Muscle of leg (tissue), 11 donors: ENCODE results near the gene CRYBG1. TPM values are rescaled to one million over a fixed set of nuclear protein-coding genes. Genes with fewer than 3 reads are reported as not detected.

Source experiments
- DNase-seq: peaks from one replicate; pipeline ENCODE4 v3.0.0; 2013
- H3K27ac ChIP-seq: one replicate; pipeline ENCODE4 v1.5.1; 2013; ENCODE audit warnings: mild to moderate bottlenecking, low read length, control low read depth
- H3K27me3 ChIP-seq: one replicate; pipeline ENCODE4 v1.6.1; 2013; ENCODE audit warnings: low read length; ENCODE audit not compliant: control insufficient read depth, insufficient read depth
- H3K36me3 ChIP-seq: one replicate; pipeline ENCODE4 v1.6.1; 2013; ENCODE audit warnings: low read length; ENCODE audit not compliant: control insufficient read depth, insufficient read depth
- H3K4me1 ChIP-seq: one replicate; pipeline ENCODE4 v1.6.1; 2013; ENCODE audit warnings: low read length; ENCODE audit not compliant: control insufficient read depth, insufficient read depth
- H3K4me3 ChIP-seq: one replicate; pipeline ENCODE4 v1.5.1; 2013; ENCODE audit warnings: low read length, control low read depth
- H3K9me3 ChIP-seq: replicated peaks from 2 replicates; pipeline ENCODE4 v1.6.1; 2013; ENCODE audit warnings: low read depth, low read length; ENCODE audit not compliant: control insufficient read depth
- WGBS: methylation state at CpG from one replicate; pipeline ENCODE4 v1.1.5; 2013; ENCODE audit warnings: missing lambda C conversion rate; ENCODE audit not compliant: insufficient coverage; 5-methylcytosine and 5-hydroxymethylcytosine counted together
- polyA plus RNA-seq, 8 donors: library from polyadenylated mRNA; unstranded; fragments of 120-200 nt; gene quantifications; one replicate each; pipeline versions ENCODE4 v1.2.1 to v1.2.3, GENCODE V29; 2013; ENCODE audit warnings: inconsistent platforms in 1 of 8, low replicate concordance in 1 of 8; ENCODE audit not compliant: insufficient read length in 8 of 8, insufficient read depth in 1 of 8
- total RNA-seq: library from RNA; stranded (reverse); fragments of 120-200 nt; gene quantifications from one replicate; pipeline ENCODE4 v1.2.4, GENCODE V29; 2013

The CRYBG1 gene
- total and polyA plus RNA-seq, 9 donors = 1.9 to 5.4 (median 2.3) TPM

- no peak for DNase-seq
- Histone ChIP-seq H3K4me3 (no peak overlapping the region), H3K4me1 (no peaks in the 10 kb centered on the region)
These were observed 93.3 kb downstream of the CRYBG1 start for GRCh38 chr6:106453756-106454367.

GRCh38 chr6:106456756-106457155, 96.2 kb downstream of the CRYBG1 start:
- Histone ChIP-seq H3K9me3 (no peaks in the 10 kb centered on the region), H3K4me1 (no peaks in the 10 kb centered on the region), H3K27me3 (peaks cover 6% of the 10 kb centered on the region), H3K4me3 (no peak overlapping the region), H3K27ac (no peak overlapping the region), H3K36me3 (no peaks in the 10 kb centered on the region)
- no CpG with 5 or more reads among the region's 1 CpG for WGBS
- DNase-seq = no peak

More at GRCh38 chr6:106453756-106454367, 93.3 kb downstream of the CRYBG1 start:
- no peaks in the 10 kb centered on the region for H3K9me3 ChIP-seq
- peaks cover 6% of the 10 kb centered on the region for H3K27me3 ChIP-seq
- no peak overlapping the region for H3K27ac ChIP-seq
- H3K36me3 ChIP-seq = no peaks in the 10 kb centered on the region
- WGBS = 43% methylated on average over 3 of the region's 6 CpGs

- H3K27ac ChIP-seq = no peak overlapping the region
- no peaks in the 10 kb centered on the region for H3K9me3 ChIP-seq
- no peaks in the 10 kb centered on the region for H3K4me1 ChIP-seq
- H3K27me3 ChIP-seq = peaks cover 6% of the 10 kb centered on the region
- H3K36me3 ChIP-seq = no peaks in the 10 kb centered on the region
- H3K4me3 ChIP-seq = no peak overlapping the region
- 72% methylated on average over 4 of the region's 7 CpGs for WGBS
- DNase-seq = no peak
These were observed 97.8 kb downstream of the CRYBG1 start for GRCh38 chr6:106458021-106458986.

- DNase-seq = no peak
- H3K27me3 ChIP-seq = no peaks in the 10 kb centered on the region
- no peak overlapping the region for H3K27ac ChIP-seq
- H3K36me3 ChIP-seq = no peaks in the 10 kb centered on the region
- H3K9me3 ChIP-seq = no peaks in the 10 kb centered on the region
- H3K4me1 ChIP-seq = no peaks in the 10 kb centered on the region
- WGBS = no CpG with 5 or more reads among the region's 2 CpGs
- no peak overlapping the region for H3K4me3 ChIP-seq
These were observed 100.0 kb downstream of the CRYBG1 start for GRCh38 chr6:106460481-106460880.

GRCh38 chr6:106461084-106461483, 100.6 kb downstream of the CRYBG1 start:
- no peaks in the 10 kb centered on the region for H3K36me3 ChIP-seq
- H3K27ac ChIP-seq = no peak overlapping the region
- no peak overlapping the region for H3K4me3 ChIP-seq
- DNase-seq = no peak
- no peaks in the 10 kb centered on the region for H3K9me3 ChIP-seq
- no peaks in the 10 kb centered on the region for H3K4me1 ChIP-seq
- no peaks in the 10 kb centered on the region for H3K27me3 ChIP-seq

- Histone ChIP-seq H3K27me3 (no peaks in the 10 kb centered on the region), H3K4me3 (no peak overlapping the region), H3K9me3 (no peaks in the 10 kb centered on the region), H3K4me1 (no peaks in the 10 kb centered on the region), H3K36me3 (no peaks in the 10 kb centered on the region), H3K27ac (no peak overlapping the region)
- DNase-seq = no peak
- no CpG with 5 or more reads among the region's 2 CpGs for WGBS
These were observed 102.5 kb downstream of the CRYBG1 start for GRCh38 chr6:106462923-106463557.

- Histone ChIP-seq H3K4me1 (no peaks in the 10 kb centered on the region), H3K36me3 (no peaks in the 10 kb centered on the region), H3K4me3 (no peak overlapping the region), H3K9me3 (no peaks in the 10 kb centered on the region), H3K27ac (no peak overlapping the region), H3K27me3 (peaks cover 2% of the 10 kb centered on the region)
- no peak for DNase-seq
- WGBS = no CpG with 5 or more reads among the region's 2 CpGs
These were observed 105.7 kb downstream of the CRYBG1 start for GRCh38 chr6:106466211-106466610.

- WGBS = 79% methylated on average over 2 of the region's 2 CpGs
- Histone ChIP-seq H3K4me1 (no peaks in the 10 kb centered on the region), H3K36me3 (no peaks in the 10 kb centered on the region), H3K27me3 (peaks cover 2% of the 10 kb centered on the region), H3K9me3 (no peaks in the 10 kb centered on the region), H3K4me3 (no peak overlapping the region), H3K27ac (no peak overlapping the region)
- no peak for DNase-seq
These were observed 108.4 kb downstream of the CRYBG1 start for GRCh38 chr6:106468935-106469334.

GRCh38 chr6:106469882-106470281, 109.4 kb downstream of the CRYBG1 start:
- Histone ChIP-seq H3K27ac (no peak overlapping the region), H3K36me3 (no peaks in the 10 kb centered on the region), H3K9me3 (no peaks in the 10 kb centered on the region), H3K4me3 (no peak overlapping the region), H3K27me3 (peaks cover 2% of the 10 kb centered on the region), H3K4me1 (no peaks in the 10 kb centered on the region)
- 60% methylated on average over 3 of the region's 4 CpGs for WGBS
- DNase-seq = no peak

GRCh38 chr6:106470316-106470715, 109.8 kb downstream of the CRYBG1 start:
- peaks cover 2% of the 10 kb centered on the region for H3K27me3 ChIP-seq
- WGBS = no CpG with 5 or more reads among the region's 5 CpGs
- no peak for DNase-seq
- H3K27ac ChIP-seq = no peak overlapping the region
- no peaks in the 10 kb centered on the region for H3K9me3 ChIP-seq
- no peak overlapping the region for H3K4me3 ChIP-seq
- no peaks in the 10 kb centered on the region for H3K36me3 ChIP-seq
- H3K4me1 ChIP-seq = no peaks in the 10 kb centered on the region
